Measurements from ENCODE around the gene FBXL7. TPM values are rescaled to one million over a fixed set of nuclear protein-coding genes. Genes with fewer than 3 reads are reported as not detected.

Gene FBXL7
- total RNA-seq, 2 experiments from 2014 or later = not detected

- H3K9me3 Mint-ChIP-seq = no peaks in the 10 kb centered on the region
- H3K4me1 Mint-ChIP-seq (ENCODE audit: low read depth) = no peaks in the 10 kb centered on the region
- no peaks in the 10 kb centered on the region for H3K27me3 Mint-ChIP-seq
- DNase-seq (no peak), ATAC-seq (no peak)
- POLR2A ChIA-PET = no interaction called here
- no peak for TF ChIP-seq CTCF (IDR thresholded peaks at IDR 0.05)
- intact Hi-C loops (cut with micrococcal nuclease) = loop anchor here (10.0 kb wide), 1 partner anchor 481 kb away; no protein-coding TSS in a partner anchor
- no peaks in the 10 kb centered on the region for H3K36me3 Mint-ChIP-seq (ENCODE audit: low read depth)
- no peak overlapping the region for H3K4me3 Mint-ChIP-seq
- H3K27ac Mint-ChIP-seq = no peak overlapping the region
- CTCF ChIA-PET = no interaction called here
These were observed 95.9 kb downstream of the FBXL7 start for GRCh38 chr5:15595929-15596328.

- CTCF ChIA-PET = no interaction called here
These were observed 97.0 kb downstream of the FBXL7 start for GRCh38 chr5:15596936-15597335.

GRCh38 chr5:15597804-15598203, 97.8 kb downstream of the FBXL7 start:
- no peak overlapping the region for H3K27ac Mint-ChIP-seq
- ATAC-seq (no peak), DNase-seq (no peak)
- intact Hi-C loops (cut with micrococcal nuclease) = loop anchor here (10.0 kb wide), 1 partner anchor 483 kb away; no protein-coding TSS in a partner anchor
- H3K9me3 Mint-ChIP-seq = no peaks in the 10 kb centered on the region
- ChIA-PET CTCF (interaction anchor here (0.8 kb wide), 1 partner anchor 12 kb away, joined by 3 read pairs; no protein-coding TSS in a partner anchor), POLR2A (no interaction called here)
- no peaks in the 10 kb centered on the region for H3K4me1 Mint-ChIP-seq (ENCODE audit: low read depth)
- no peak overlapping the region for H3K4me3 Mint-ChIP-seq
- no peaks in the 10 kb centered on the region for H3K36me3 Mint-ChIP-seq (ENCODE audit: low read depth)
- TF ChIP-seq CTCF (IDR thresholded peaks at IDR 0.05) = no peak
- no peaks in the 10 kb centered on the region for H3K27me3 Mint-ChIP-seq

More at GRCh38 chr5:15596936-15597335, 97.0 kb downstream of the FBXL7 start:
- POLR2A ChIA-PET = no interaction called here
- intact Hi-C loops (cut with micrococcal nuclease) = loop anchor here (10.0 kb wide), 1 partner anchor 482 kb away; no protein-coding TSS in a partner anchor
- H3K27me3 Mint-ChIP-seq = no peaks in the 10 kb centered on the region
- TF ChIP-seq CTCF (IDR thresholded peaks at IDR 0.05) = no peak
- H3K27ac Mint-ChIP-seq = no peak overlapping the region
- DNase-seq = no peak
- H3K36me3 Mint-ChIP-seq (ENCODE audit: low read depth) = no peaks in the 10 kb centered on the region
- H3K9me3 Mint-ChIP-seq = no peaks in the 10 kb centered on the region
- no peaks in the 10 kb centered on the region for H3K4me1 Mint-ChIP-seq (ENCODE audit: low read depth)
- H3K4me3 Mint-ChIP-seq = no peak overlapping the region
- ATAC-seq = no peak

GRCh38 chr5:15598294-15598902, 98.4 kb downstream of the FBXL7 start:
- intact Hi-C loops (cut with micrococcal nuclease) = loop anchor here (10.0 kb wide), 1 partner anchor 484 kb away; no protein-coding TSS in a partner anchor
- no peaks in the 10 kb centered on the region for H3K4me1 Mint-ChIP-seq (ENCODE audit: low read depth)
- no peaks in the 10 kb centered on the region for H3K36me3 Mint-ChIP-seq (ENCODE audit: low read depth)
- ChIA-PET CTCF (interaction anchor here (0.8 to 1.3 kb wide), 2 partner anchors 12 to 13 kb away, joined by 3 to 5 read pairs; no protein-coding TSS in a partner anchor), POLR2A (no interaction called here)
- no peaks in the 10 kb centered on the region for H3K9me3 Mint-ChIP-seq
- peak; percentile 55 for TF ChIP-seq CTCF (IDR thresholded peaks at IDR 0.05)
- no peaks in the 10 kb centered on the region for H3K27me3 Mint-ChIP-seq
- no peak overlapping the region for H3K4me3 Mint-ChIP-seq
- H3K27ac Mint-ChIP-seq = no peak overlapping the region
- DNase-seq = peak; percentile 10
- ATAC-seq = no peak

GRCh38 chr5:15600035-15600434, 100.1 kb downstream of the FBXL7 start:
- Mint-ChIP-seq H3K4me3 (no peak overlapping the region), H3K4me1 (ENCODE audit: low read depth) (no peaks in the 10 kb centered on the region), H3K36me3 (ENCODE audit: low read depth) (no peaks in the 10 kb centered on the region), H3K27me3 (no peaks in the 10 kb centered on the region), H3K27ac (no peak overlapping the region), H3K9me3 (no peaks in the 10 kb centered on the region)
- DNase-seq (no peak), ATAC-seq (no peak)
- ChIA-PET CTCF (interaction anchor here (0.9 to 1.3 kb wide), 2 partner anchors 14 to 30 kb away, joined by 3 to 5 read pairs; no protein-coding TSS in a partner anchor), POLR2A (no interaction called here)
- no peak for TF ChIP-seq CTCF (IDR thresholded peaks at IDR 0.05)
- intact Hi-C loops (cut with micrococcal nuclease) = no loop called here
